Gastroesophageal sphincter (tissue), 4 donors: ENCODE results near the gene GALNT17. TPM values are rescaled to one million over a fixed set of nuclear protein-coding genes. Genes with fewer than 3 reads are reported as not detected.
"Not testable (repeated sequence)": the region's sequence is repeated elsewhere in the genome, so short reads cannot be mapped to it uniquely, and the experiment has no call there.

Source experiments
- ATAC-seq: fragments of 150-250 bp; one replicate; pipeline ENCODE4 v1.9.1; 2016; ENCODE audit warnings: mild to moderate bottlenecking, moderate library complexity
- H3K27ac ChIP-seq, 4 donors: fragments of 200-600 bp; sonication (generic) in 3 of 4; 1 replicate in 3 of 4; 2 replicates in 1 of 4; pipeline ENCODE4 v1.5.1; 2016 to 2019
- H3K27me3 ChIP-seq: fragments of 200-600 bp; sonication (generic); one replicate; pipeline ENCODE4 v1.5.1; 2019
- H3K36me3 ChIP-seq, 2 donors: fragments of 200-600 bp; sonication (generic); one replicate each; pipeline ENCODE4 v1.5.1; 2019; ENCODE audit warnings: control low read depth in 1 of 2
- H3K4me1 ChIP-seq, 3 donors: fragments of 200-600 bp; sonication (generic); 1 replicate in 2 of 3; 2 replicates in 1 of 3; pipeline ENCODE4 v1.5.1; 2016 to 2019; ENCODE audit warnings: control low read depth in 2 of 3
- H3K4me3 ChIP-seq, 2 donors: fragments of 200-600 bp; sonication (generic); one replicate each; pipeline ENCODE4 v1.5.1; 2019; ENCODE audit warnings: mild to moderate bottlenecking in 1 of 2, moderate library complexity in 1 of 2
- H3K9me3 ChIP-seq, 3 donors: fragments of 200-600 bp; sonication (generic); one replicate each; pipeline ENCODE4 v1.5.1; 2017 to 2019; ENCODE audit warnings: control low read depth in 2 of 3
- EP300 ChIP-seq: sonication (generic); formaldehyde crosslinking; IDR thresholded peaks from one replicate; pipeline ENCODE4 v1.6.1; 2017; ENCODE audit warnings: antibody characterized with exemption, mild to moderate bottlenecking
- POLR2A ChIP-seq, 2 donors: fragments of 450-650 bp; IDR thresholded peaks; one replicate each; pipeline ENCODE4 v1.6.1; 2017; ENCODE audit warnings: antibody characterized with exemption in 2 of 2, mild to moderate bottlenecking in 2 of 2, moderate library complexity in 1 of 2
- POLR2AphosphoS5 ChIP-seq: sonication (generic); formaldehyde crosslinking; IDR thresholded peaks from one replicate; pipeline ENCODE4 v1.6.1; 2017; ENCODE audit warnings: antibody characterized with exemption
- WGBS, 2 donors: methylation state at CpG; one replicate each; pipeline ENCODE4 v1.1.5; 2018; ENCODE audit warnings: low coverage in 1 of 2; 5-methylcytosine and 5-hydroxymethylcytosine counted together
- total RNA-seq, 4 donors: library from RNA; depleted of rRNA; stranded (reverse); fragments of >200 nt; gene quantifications; one replicate each; pipeline ENCODE4 v1.1.0, GENCODE V29; 2016
- TF ChIP-seq, protein P1 (sequence below), 4 experiments: fragments of 200-600 bp in 2 of 4; fragments of 450-650 bp in 2 of 4; sonication (generic) in 1 of 4; IDR thresholded peaks; one replicate each; pipeline ENCODE4 v1.5.1; 2017 to 2019; ENCODE audit warnings: antibody characterized with exemption in 4 of 4, mild to moderate bottlenecking in 2 of 4, moderate library complexity in 2 of 4

The GALNT17 gene
- total RNA-seq, 4 donors from 2014 or later, result 16.7 to 93.2 (median 34.8) TPM

DNA sequence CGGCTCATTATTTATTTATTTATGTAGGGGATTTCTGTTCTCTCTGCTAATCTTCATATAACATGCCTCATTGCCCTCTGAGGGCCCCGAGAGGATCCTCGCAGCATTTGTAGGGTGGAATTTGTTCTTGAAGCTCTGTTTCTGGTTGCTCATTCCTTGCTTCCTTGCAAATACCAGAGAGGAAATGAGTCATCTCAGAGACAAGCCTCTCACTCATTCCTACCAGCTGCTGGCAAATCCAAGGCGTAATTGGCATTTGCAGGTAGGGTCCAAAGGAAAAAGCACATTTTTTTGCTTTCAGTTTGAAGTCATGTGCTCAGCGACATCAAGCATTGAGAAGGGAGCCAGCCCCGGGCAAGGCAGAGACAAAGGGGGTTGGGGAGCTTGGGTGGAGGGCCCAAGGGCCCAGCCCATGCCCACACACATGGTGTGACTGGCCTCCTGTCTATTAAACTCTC lies 501.6 kb downstream of the GALNT17 start:
- Histone ChIP-seq H3K27me3 (no peaks in the 10 kb centered on the region), H3K36me3 (no peaks in the 10 kb centered on the region), H3K9me3 (no peaks in the 10 kb centered on the region), H3K4me3 (peak overlapping the region in 1 of 2 donors; percentile 1), H3K4me1 (peaks cover 0 to 16% (median 0%) of the 10 kb centered on the region in 3 donors), H3K27ac (peak overlapping the region in 3 of 4 donors; percentile 6 to 57 (median 49))
- WGBS, 2 donors, result 4 to 5% methylated on average over 4 to 5 of the region's 6 CpGs
- no peak for ATAC-seq
- TF ChIP-seq POLR2AphosphoS5, result no peak
- TF ChIP-seq POLR2A (IDR thresholded peaks at IDR 0.05), result no peak
- TF ChIP-seq EP300, result no peak
- TF ChIP-seq, protein P1, sequence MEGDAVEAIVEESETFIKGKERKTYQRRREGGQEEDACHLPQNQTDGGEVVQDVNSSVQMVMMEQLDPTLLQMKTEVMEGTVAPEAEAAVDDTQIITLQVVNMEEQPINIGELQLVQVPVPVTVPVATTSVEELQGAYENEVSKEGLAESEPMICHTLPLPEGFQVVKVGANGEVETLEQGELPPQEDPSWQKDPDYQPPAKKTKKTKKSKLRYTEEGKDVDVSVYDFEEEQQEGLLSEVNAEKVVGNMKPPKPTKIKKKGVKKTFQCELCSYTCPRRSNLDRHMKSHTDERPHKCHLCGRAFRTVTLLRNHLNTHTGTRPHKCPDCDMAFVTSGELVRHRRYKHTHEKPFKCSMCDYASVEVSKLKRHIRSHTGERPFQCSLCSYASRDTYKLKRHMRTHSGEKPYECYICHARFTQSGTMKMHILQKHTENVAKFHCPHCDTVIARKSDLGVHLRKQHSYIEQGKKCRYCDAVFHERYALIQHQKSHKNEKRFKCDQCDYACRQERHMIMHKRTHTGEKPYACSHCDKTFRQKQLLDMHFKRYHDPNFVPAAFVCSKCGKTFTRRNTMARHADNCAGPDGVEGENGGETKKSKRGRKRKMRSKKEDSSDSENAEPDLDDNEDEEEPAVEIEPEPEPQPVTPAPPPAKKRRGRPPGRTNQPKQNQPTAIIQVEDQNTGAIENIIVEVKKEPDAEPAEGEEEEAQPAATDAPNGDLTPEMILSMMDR (IDR thresholded peaks at IDR 0.05), result no peak

DNA sequence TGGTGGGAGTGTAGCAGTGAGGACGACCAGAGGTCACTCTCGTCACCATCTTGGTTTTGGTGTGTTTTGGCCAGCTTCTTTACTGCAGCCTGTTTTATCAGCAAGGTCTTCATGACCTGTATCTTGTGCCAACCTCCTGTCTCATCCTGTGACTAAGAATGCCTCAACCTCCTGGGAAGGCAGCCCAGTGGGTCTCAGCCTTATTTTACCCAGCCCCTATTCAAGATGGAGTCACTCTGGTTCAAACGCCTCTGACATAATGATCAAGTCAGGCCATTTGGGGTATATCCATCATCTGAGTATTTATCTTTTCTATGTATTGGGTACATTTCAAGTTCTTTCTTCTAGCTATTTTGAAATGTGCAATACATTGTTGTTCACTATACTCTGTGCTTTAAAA lies 503.9 kb downstream of the GALNT17 start:
- 70 to 72% methylated on average over 1 to 3 of the region's 3 CpGs for WGBS, 2 donors
- not testable (repeated sequence) for ATAC-seq, H3K36me3 ChIP-seq, H3K27me3 ChIP-seq, H3K4me3 ChIP-seq, H3K27ac ChIP-seq, H3K9me3 ChIP-seq
- H3K4me1 ChIP-seq, result peaks cover 0 to 16% (median 0%) of the 10 kb centered on the region in 3 donors

DNA sequence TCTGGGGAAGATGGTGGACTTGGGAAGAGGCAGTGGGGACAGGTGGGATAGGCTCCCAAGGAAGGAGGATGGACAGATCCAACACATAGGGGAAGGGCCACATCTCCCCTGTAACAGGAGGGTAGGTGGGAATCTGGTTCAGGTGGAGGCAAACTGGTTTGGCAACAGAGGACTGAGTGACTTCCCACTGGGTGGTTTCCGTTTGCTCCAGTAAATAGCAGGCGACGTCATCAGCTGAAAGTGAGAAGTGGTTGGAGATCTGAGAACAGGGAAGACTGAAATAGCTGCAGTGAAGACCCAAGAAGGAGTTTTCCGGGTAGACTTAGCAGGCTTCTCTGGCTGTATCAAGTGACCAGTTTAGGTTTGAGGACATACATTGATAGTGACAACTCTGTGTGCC lies 504.4 kb downstream of the GALNT17 start:
- Histone ChIP-seq H3K36me3 (no peaks in the 10 kb centered on the region), H3K4me1 (peaks cover 0 to 16% (median 0%) of the 10 kb centered on the region in 3 donors), H3K27ac (no peak overlapping the region), H3K9me3 (no peaks in the 10 kb centered on the region), H3K27me3 (no peaks in the 10 kb centered on the region), H3K4me3 (no peak overlapping the region)
- TF ChIP-seq, protein P1 (IDR thresholded peaks at IDR 0.05), result no peak
- 57 to 77% methylated on average over 3 to 4 of the region's 4 CpGs for WGBS, 2 donors
- ATAC-seq, result no peak

DNA sequence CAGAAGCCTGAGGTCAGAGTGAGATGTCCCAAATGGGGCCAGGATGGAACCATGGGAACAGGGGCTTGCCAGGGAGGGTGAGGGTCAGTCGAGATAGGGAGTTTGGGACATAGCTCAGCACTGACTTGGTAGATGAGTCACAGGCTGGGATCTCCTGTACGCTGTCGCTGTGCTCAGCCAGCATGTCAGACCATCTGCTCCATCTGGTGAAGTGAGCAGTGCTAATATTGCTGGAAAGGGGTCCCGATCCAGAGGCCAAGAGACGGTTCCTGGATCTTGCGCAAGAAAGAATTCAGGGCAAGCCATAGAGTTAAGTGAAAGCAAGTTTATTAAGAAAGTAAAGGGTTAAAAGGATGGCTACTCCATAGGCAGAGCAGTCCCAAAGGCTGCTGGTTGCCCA lies 505.6 kb downstream of the GALNT17 start:
- Histone ChIP-seq H3K4me3 (no peak overlapping the region), H3K9me3 (no peaks in the 10 kb centered on the region), H3K27me3 (no peaks in the 10 kb centered on the region), H3K36me3 (no peaks in the 10 kb centered on the region), H3K27ac (no peak overlapping the region), H3K4me1 (peaks cover 0 to 12% (median 0%) of the 10 kb centered on the region in 3 donors)
- TF ChIP-seq POLR2A (IDR thresholded peaks at IDR 0.05) (no peak), EP300 (no peak), POLR2AphosphoS5 (no peak)
- TF ChIP-seq, protein P1 (IDR thresholded peaks at IDR 0.05), result no peak
- no peak for ATAC-seq
- 58% methylated on average over 5 of the region's 6 CpGs; no CpG with 5 or more reads in 1 of the 2 donors for WGBS, 2 donors

DNA sequence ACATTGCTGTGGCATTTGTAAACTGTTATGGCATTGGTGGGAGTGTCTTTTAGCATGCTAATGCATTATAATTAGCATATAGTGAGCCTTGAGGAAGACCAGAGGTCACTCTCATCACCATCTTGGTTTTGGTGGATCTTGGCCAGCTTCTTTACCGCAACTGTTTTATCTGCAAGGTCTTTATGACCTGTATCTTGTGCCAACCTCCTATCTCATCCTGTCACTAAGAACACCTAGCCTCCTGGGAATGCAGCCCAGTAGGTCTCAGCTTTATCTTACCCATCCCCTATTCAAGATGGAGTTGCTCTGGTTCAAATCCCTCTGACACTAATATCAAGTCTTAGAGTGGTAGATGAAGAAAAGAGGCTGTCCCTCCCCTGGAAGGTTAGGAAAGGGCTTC lies 506.2 kb downstream of the GALNT17 start:
- TF ChIP-seq EP300 (no peak), POLR2A (IDR thresholded peaks at IDR 0.05) (no peak), POLR2AphosphoS5 (no peak)
- TF ChIP-seq, protein P1 (IDR thresholded peaks at IDR 0.05), result no peak
- Histone ChIP-seq H3K27ac (no peak overlapping the region), H3K36me3 (no peaks in the 10 kb centered on the region), H3K9me3 (no peaks in the 10 kb centered on the region), H3K27me3 (no peaks in the 10 kb centered on the region), H3K4me1 (peaks cover 0 to 8% (median 0%) of the 10 kb centered on the region in 3 donors), H3K4me3 (no peak overlapping the region)
- no peak for ATAC-seq
- 86 to 89% methylated on average over 1 of the region's 1 CpG for WGBS, 2 donors
